ENCODE results near the gene GNG7.
"Not testable (repeated sequence)": the region's sequence is repeated elsewhere in the genome, so short reads cannot be mapped to it uniquely, and the experiment has no call there.

GRCh38 chr19:2493448-2493847, 209.0 kb downstream of the GNG7 start:
- not testable (repeated sequence) for TF ChIP-seq CTCF (IDR thresholded peaks at IDR 0.05; ENCODE audit: low read depth, low read length, poor library complexity, severe bottlenecking); EZH2phosphoT487 (IDR thresholded peaks at IDR 0.05; ENCODE audit: borderline replicate concordance, low read length)

Measured in DOHH2 (cell line).